Measurements from ENCODE around the gene FBXO47. TPM values are rescaled to one million over a fixed set of nuclear protein-coding genes. Genes with fewer than 3 reads are reported as not detected.

FBXO47 gene
- polyA plus RNA-seq, 3 donors, result not detected

GRCh38 chr17:38918916-38919315 lies 48.3 kb downstream of the FBXO47 start:
- H3K27me3 Mint-ChIP-seq (ENCODE audit: low read depth in 3 of 3), result peaks cover 0 to 3% (median 0%) of the 10 kb centered on the region in 3 donors
- no peak overlapping the region for H3K4me3 Mint-ChIP-seq
- no peaks in the 10 kb centered on the region for H3K79me2 ChIP-seq (ENCODE audit: insufficient read depth, low read length)
- TF ChIP-seq, protein P1, sequence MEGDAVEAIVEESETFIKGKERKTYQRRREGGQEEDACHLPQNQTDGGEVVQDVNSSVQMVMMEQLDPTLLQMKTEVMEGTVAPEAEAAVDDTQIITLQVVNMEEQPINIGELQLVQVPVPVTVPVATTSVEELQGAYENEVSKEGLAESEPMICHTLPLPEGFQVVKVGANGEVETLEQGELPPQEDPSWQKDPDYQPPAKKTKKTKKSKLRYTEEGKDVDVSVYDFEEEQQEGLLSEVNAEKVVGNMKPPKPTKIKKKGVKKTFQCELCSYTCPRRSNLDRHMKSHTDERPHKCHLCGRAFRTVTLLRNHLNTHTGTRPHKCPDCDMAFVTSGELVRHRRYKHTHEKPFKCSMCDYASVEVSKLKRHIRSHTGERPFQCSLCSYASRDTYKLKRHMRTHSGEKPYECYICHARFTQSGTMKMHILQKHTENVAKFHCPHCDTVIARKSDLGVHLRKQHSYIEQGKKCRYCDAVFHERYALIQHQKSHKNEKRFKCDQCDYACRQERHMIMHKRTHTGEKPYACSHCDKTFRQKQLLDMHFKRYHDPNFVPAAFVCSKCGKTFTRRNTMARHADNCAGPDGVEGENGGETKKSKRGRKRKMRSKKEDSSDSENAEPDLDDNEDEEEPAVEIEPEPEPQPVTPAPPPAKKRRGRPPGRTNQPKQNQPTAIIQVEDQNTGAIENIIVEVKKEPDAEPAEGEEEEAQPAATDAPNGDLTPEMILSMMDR (IDR thresholded peaks at IDR 0.05), result no peak
- intact Hi-C loops (cut with micrococcal nuclease), result no loop called here
- H2AFZ ChIP-seq (ENCODE audit: insufficient read depth, low read depth, low read length, poor library complexity, severe bottlenecking), result no peak overlapping the region
- peaks cover 67 to 74% of the 10 kb centered on the region in 2 donors for H3K36me3 ChIP-seq (replicated peaks in 1 of 2; ENCODE audit: control insufficient read depth in 1 of 2, insufficient read depth in 2 of 2, low read length in 2 of 2)
- no peaks in the 10 kb centered on the region for H3K27me3 ChIP-seq (ENCODE audit: control insufficient read depth in 2 of 2, insufficient read depth in 2 of 2, low read length in 2 of 2)
- peaks cover 86% of the 10 kb centered on the region for H4K20me1 ChIP-seq (ENCODE audit: insufficient read depth, low read length)
- DNase-seq, result no peak
- WGBS (ENCODE audit: insufficient coverage), result 100% methylated on average over 2 of the region's 5 CpGs
- H3K27ac ChIP-seq (ENCODE audit: low read depth in 1 of 2, low read length in 2 of 2), result no peak overlapping the region
- H3K9me3 ChIP-seq (replicated peaks in 1 of 2; ENCODE audit: control insufficient read depth in 1 of 2, insufficient read depth in 1 of 2, low read length in 2 of 2), result no peaks in the 10 kb centered on the region
- H3K4me1 ChIP-seq (ENCODE audit: control insufficient read depth in 1 of 2, insufficient read depth in 2 of 2, low read length in 2 of 2), result peaks cover 7 to 24% of the 10 kb centered on the region in 2 donors
- H3K4me1 Mint-ChIP-seq, result peaks cover 29% of the 10 kb centered on the region
- H3K9ac ChIP-seq (ENCODE audit: insufficient read depth, low read length, poor library complexity, severe bottlenecking), result no peak overlapping the region
- no peak overlapping the region for H3K4me2 ChIP-seq (replicated peaks; ENCODE audit: extremely low read depth, low read length, poor library complexity, severe bottlenecking)
- H3K27ac Mint-ChIP-seq, result peak overlapping the region in 2 of 7 donors; percentile 21 to 61
- no peaks in the 10 kb centered on the region for H3K9me3 Mint-ChIP-seq
- H3K36me3 Mint-ChIP-seq, result peaks cover 59 to 76% of the 10 kb centered on the region in 2 donors
- H3K4me3 ChIP-seq (replicated peaks in 1 of 3; ENCODE audit: low read depth in 2 of 3, low read length in 3 of 3), result no peak overlapping the region

- H3K4me1 Mint-ChIP-seq, result peaks cover 25% of the 10 kb centered on the region
- peaks cover 0 to 3% (median 0%) of the 10 kb centered on the region in 3 donors for H3K27me3 Mint-ChIP-seq (ENCODE audit: low read depth in 3 of 3)
- TF ChIP-seq, protein P1 (IDR thresholded peaks at IDR 0.05), result no peak
- WGBS (ENCODE audit: insufficient coverage), result 91% methylated on average over 35 of the region's 37 CpGs
- Histone ChIP-seq H3K4me1 (ENCODE audit: control insufficient read depth in 1 of 2, insufficient read depth in 2 of 2, low read length in 2 of 2) (peaks cover 7 to 21% of the 10 kb centered on the region in 2 donors), H3K79me2 (ENCODE audit: insufficient read depth, low read length) (no peaks in the 10 kb centered on the region), H3K36me3 (replicated peaks in 1 of 2; ENCODE audit: control insufficient read depth in 1 of 2, insufficient read depth in 2 of 2, low read length in 2 of 2) (peaks cover 71 to 80% of the 10 kb centered on the region in 2 donors), H3K4me3 (replicated peaks in 1 of 3; ENCODE audit: low read depth in 2 of 3, low read length in 3 of 3) (no peak overlapping the region), H3K4me2 (replicated peaks; ENCODE audit: extremely low read depth, low read length, poor library complexity, severe bottlenecking) (no peak overlapping the region), H3K27me3 (ENCODE audit: control insufficient read depth in 2 of 2, insufficient read depth in 2 of 2, low read length in 2 of 2) (no peaks in the 10 kb centered on the region), H3K27ac (ENCODE audit: low read depth in 1 of 2, low read length in 2 of 2) (no peak overlapping the region), H3K9me3 (replicated peaks in 1 of 2; ENCODE audit: control insufficient read depth in 1 of 2, insufficient read depth in 1 of 2, low read length in 2 of 2) (no peaks in the 10 kb centered on the region), H3K9ac (ENCODE audit: insufficient read depth, low read length, poor library complexity, severe bottlenecking) (no peak overlapping the region), H4K20me1 (ENCODE audit: insufficient read depth, low read length) (peaks cover 92% of the 10 kb centered on the region), H2AFZ (ENCODE audit: insufficient read depth, low read depth, low read length, poor library complexity, severe bottlenecking) (no peak overlapping the region)
- no peaks in the 10 kb centered on the region for H3K9me3 Mint-ChIP-seq
- H3K27ac Mint-ChIP-seq, result peak overlapping the region in 2 of 7 donors; percentile 32 to 61
- DNase-seq, result no peak
- intact Hi-C loops (cut with micrococcal nuclease), result no loop called here
- H3K4me3 Mint-ChIP-seq, result no peak overlapping the region
- peaks cover 62 to 82% of the 10 kb centered on the region in 2 donors for H3K36me3 Mint-ChIP-seq
Measured at GRCh38 chr17:38918129-38918913, 48.9 kb downstream of the FBXO47 start.

Data from CD14-positive monocyte (primary cell).